ENCODE measurements around the gene PPIL4.
"Not testable (repeated sequence)": the region's sequence is repeated elsewhere in the genome, so short reads cannot be mapped to it uniquely, and the experiment has no call there.

The PPIL4 gene

DNA sequence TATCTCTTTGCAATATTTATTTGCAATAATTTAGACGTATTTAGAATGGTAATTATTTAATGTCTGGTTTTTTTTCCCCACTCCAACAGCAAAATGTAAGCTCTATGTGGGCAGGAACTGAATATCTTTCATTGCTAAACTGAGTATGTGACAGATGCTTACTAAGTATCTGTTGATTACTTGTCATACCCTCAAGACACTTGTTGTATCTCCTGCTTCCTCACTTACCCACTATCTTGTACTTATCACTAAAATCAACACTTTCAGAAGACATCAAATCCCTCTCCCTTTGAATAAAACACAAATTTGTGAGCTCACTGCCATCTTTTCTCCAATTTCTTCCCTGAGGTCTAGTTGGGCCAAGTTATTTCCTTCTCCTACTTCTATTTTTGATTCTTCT is 30.3 kb downstream of the PPIL4 start:
- DNase-seq: no peak

DNA sequence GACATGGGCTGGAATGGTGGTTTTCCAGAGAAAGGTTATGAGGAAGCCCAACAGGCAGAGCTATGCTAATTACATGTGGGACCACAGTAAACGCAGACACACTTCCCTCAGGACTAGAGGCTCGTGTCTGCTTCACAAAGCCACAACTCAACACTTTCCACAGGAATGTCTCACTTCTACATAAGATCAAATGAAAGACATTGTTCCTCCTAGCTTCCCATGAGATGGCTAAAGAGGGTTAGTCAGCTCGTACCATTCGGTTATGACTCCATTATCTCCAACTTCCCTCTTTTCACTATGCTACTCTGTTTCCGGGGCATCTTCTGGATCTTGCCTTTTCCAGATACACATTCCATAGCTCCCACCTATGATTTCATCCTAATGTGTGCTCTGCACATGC is 31.9 kb downstream of the PPIL4 start:
- DNase-seq: no peak

DNA sequence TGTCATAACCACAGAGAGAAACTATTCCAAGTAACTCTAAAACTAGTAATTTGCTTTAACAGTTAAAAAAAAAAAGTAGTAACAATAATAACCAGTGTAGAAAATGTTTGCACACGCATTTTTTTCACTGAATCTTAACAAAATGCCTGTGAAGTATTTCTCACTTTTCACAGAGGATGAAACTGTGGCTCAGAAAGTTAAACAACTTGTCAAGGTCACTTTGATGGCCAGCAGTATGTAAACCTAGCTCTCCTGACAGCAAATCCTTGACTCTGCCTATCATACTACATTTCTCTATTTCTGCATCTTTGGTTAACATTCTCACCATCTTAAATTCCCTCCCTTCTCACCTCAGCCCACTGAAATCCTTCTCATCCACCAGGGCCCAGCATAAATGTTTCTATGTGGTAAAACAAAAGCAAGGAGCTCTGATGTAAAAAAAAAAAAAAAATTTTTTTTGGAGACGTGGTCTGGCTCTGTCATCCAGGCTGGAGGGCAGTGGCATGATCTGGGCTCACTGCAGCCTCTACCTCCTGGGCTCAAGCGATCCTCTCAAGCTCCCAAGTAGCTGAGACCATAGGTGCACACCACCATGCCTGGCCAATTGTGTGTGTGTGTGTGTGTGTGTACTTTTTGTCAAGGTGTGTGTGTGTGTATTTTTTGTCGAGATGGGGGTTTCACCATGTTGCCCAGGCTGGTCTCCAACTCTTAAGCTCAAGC is 34.9 kb downstream of the PPIL4 start:
- no peak for DNase-seq

DNA sequence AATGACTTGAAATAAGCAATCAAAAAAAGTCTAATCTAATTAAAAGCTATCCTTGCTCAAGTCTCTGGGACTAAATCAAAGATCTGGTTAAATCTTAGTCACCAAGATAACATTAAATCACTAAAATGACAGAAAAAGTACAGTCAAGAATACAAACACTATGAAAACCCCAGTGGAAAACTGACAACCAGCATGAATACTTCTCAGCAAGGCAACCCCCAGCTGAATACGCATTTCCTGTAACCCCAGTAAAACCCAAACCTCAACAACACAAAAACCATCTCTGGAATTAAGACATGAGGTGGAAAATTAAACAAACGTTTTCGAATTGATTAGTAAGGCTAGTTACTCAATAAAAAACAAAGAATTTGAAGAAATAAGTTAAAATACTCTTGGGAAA is 37.4 kb downstream of the PPIL4 start:
- DNase-seq: no peak

DNA sequence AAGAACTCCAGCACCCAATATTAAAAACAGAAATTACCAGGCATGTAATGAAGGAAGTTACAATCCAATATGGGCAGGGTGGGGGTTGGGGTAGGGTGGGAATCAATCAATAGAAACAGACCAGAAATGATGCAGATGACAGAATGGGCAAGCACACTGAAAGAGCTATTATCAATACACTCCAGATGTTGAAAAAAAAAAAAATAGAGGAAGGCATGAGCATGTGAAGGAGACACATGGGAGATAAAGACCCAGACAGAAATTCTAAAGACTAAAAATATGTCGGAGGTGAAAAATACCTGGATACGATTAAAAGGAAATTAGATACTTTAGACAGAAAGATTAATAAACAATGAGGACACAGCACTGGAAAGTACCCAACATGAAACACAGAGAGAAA is 42.0 kb downstream of the PPIL4 start:
- DNase-seq: no peak

DNA sequence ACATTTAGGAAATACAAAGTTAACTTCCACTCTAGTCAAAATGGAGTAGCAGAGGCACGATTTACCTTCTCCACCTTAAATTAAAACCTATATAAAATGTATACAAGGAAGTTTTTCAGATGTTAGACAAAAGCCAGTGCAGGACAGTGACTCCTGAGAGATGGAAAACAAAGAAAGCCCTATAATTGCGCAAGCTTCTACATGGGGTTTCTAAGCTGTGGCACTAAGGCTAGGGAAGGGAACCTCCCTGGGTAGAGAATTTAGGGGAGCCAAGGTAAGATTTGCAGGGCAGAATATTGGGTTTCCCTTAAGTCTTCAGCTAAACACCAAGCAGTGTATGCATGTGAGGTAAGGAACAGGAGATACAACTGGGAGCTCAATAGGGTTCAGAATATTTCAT is 42.6 kb downstream of the PPIL4 start:
- DNase-seq: no peak

DNA sequence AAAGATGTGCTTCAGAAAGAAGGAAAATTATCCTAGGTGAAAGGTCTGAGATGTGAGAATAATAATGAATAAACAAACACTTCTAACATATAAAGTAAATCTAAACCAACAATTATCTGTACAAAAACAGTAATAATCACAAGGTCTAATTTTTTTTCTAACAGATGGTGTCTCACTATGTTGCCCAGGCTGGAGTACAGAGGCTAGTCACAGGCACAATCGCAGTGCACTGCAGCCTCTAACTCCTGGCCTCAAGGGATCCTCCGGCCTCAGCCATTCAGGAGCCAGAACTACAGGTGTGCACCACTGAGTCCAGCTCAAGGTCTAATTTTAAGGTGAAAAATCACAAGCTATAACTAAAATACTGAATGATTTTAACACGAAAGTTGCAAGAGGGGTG is 44.1 kb downstream of the PPIL4 start:
- DNase-seq: no peak

DNA sequence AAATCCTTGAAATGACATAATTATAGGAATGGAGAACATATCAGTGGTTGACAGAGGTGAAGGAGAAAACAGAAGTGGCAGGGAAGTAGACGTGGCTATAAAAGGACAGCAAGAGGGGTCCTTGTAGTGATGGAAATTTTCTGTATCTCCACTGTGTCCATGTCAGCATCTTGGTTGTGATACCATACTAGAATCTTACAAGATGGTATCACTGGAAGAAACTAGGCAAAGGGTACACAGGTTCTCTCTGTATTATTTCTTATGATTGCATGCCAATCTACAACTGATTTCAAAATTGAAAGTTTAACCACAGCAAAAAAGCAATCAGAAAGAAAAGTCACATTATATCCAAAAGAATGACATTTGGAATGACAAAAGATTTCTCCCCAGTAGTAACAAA is 44.6 kb downstream of the PPIL4 start:
- DNase-seq: no peak

DNA sequence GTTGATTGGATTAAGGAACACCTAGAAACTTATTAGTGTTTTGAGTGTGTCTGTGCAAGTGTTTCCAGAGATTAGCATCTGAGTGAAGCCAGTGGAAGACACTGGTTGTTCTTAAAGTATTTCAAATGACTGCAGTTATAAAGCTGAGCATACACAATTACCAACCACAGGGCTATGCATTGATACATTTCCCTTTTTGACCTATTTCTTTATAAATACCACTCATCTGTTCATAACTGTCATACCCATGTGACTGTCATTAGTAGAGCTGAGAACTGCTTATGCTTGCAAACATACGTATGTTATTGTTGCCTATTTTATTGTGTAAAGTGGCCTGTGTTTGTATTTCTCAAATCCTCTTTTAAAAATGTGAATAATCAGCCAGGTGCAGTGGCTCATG is 45.7 kb downstream of the PPIL4 start:
- no peak for DNase-seq

DNA sequence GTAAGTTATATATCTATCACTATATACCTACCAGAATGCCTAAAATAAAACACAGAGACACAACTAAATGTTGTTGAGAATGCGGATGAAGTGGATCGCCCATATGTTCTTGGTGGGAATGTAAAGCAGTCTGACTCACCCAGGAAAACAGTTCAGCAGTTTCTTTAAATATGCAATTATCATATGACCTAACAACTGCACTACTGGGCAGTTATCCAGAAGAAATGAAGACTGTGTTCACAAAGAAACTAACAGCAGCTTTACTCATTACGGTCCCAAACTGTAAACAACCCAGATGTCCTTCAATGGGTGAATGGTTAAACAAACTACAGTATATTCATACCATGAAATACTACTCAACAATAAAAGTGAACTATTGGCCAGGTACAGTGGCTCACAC is 46.8 kb downstream of the PPIL4 start:
- DNase-seq: no peak

DNA sequence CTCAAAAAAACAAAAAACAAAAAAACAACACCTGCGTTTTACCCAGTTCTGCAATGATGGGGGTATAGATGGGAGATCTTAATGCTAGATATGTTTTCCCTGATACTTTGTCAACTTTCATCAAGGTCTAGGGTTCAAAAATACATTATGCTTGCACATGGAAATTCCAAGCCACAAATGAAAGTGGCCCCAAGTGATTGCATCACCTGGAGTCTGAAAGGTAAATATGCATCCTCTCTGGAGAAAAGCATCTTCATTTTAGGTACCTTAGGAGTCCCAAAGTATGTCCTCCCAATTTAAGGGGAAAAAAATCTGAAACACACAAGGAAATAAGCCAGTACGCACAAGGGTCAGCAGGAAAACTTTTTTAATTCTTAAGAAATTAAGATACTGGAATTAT is 48.5 kb downstream of the PPIL4 start:
- no peak for DNase-seq

DNA sequence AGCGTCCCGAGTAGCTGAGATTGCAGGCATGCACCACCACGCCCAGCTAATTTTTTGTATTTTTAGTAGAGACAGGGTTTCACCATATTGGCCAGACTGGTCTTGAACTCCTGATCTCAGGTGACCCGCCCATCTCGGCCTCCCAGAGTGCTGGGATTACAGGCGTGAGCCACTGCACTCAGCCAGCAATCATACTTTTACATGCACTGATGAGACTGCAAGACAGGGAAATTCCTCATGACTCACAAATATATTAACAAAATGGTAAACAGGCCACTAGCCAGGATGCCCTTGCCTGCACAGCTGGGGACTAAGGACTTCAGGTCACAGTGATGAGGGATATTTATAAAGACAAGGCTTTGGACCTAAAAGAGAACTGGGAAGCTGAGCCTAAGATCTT is 49.2 kb downstream of the PPIL4 start:
- DNase-seq: not testable (repeated sequence)

DNA sequence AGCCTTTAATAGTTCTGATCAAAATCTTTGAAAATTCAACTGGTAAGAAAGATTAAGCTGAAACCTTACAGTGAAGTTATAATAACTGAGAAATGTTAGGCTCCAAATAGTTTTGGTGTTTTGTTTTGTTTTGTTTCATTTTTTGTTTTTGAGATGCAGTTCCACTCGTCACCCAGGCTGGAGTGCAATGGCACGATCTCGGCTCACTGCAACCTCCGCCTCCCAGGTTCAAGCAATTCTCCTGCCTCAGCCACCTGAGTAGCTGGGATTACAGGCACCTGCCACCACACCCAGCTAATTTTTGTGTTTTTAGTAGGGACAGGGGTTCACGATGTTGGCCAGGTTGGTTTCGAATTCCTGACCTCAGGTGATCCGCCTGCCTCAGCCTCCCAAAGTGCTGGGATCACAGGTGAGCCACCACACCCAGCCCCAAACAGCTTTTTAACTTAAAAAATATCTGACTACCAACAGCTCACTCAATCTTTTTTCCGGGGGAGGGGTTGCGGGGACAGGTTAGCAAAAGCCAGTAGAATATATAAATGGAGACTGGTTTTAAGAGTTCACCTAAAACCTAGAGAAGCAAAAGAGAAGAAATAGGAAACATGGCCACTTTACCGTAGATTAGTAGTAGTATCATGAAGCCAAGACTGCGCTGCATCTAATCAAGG is 50.4 kb downstream of the PPIL4 start:
- DNase-seq: not testable (repeated sequence)

DNA sequence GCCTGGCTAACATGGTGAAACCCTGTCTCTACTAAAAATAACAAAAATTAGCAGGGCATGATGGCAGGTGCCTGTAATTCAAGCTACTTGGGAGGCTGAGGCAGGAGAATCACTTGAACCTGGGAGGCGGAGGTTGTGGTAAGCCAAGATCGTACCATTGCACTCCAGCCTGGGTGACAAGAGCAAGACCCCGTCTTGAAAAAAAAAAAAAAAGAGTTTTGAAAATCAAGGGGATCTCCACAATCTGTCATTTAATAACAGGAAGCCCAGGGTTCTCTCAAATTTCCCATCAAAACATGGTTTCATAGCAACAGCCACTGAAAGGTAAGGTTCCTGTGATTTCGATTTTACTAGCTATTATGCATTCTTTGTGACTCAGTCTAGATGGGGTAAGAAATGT is 51.0 kb downstream of the PPIL4 start:
- not testable (repeated sequence) for DNase-seq

DNA sequence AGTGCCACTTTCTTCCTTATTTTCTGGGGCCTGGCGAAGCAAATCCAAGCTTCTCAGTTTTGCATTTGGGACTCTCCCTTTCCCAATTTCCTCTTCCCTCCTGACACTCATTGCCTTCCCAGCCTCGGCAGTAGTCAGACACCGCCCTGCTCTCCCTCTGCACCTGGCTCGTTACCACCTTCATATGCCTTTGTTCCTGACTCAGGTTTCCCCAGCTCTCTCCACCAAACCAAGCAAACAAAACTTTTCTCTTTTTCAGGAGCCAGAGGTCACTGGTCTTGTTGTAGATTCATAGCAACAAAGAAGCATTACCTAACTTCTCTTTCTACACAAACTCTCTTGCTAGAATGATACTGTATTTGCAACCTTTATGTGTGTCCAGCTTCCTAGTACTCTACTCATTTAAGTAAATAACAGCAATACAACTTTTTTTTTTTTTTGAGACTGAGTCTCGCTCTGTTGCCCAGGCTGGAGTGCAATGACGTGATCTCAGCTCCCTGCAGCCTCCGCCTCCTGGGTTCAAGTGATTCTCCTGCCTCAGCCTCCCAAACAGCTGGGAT is 52.0 kb downstream of the PPIL4 start:
- DNase-seq: no peak

DNA sequence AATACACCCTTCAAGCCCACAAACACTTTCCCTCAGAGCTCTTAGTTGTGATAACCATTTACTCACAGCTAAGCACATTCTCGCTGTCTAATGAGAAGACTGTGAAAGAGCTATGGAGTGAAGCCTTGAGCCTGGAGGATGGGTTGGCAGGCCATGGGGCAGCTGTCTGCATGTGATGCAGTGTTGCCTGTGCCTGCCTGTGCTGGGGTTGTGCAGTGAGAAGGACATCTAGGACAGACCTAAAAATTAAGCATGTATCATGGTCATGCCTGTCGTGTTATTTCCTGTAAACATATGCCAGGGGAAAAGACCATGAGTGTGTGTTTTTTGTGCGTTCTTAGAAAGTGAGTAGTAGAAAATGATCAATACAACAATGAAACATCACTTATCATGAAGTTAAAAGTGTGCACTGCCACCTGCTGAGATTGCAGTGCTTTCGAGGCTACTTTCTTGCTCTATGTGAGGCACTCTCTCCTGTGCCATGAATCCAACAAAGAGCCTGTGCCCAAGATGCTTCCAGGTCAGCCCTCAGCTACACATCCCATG is 53.0 kb downstream of the PPIL4 start:
- DNase-seq: no peak

DNA sequence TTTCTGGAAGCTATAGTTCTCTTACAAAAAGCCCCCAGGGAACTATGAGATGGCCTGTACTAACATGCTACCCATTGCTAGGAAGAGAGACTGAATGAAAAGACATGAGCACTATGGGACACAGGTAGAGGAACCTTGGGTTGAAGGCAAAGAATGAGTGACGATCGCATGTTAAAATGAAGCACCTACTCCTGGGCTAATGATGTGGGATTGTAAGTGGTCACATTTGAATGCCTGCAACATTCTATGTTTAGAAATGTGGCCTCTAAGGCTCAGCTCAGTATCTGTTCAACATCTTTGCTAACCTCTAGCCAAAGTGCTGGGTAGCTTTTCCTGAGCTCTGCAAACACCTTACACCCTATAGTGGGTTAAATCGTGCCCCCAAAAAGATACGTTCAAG is 55.9 kb downstream of the PPIL4 start:
- DNase-seq: no peak

DNA sequence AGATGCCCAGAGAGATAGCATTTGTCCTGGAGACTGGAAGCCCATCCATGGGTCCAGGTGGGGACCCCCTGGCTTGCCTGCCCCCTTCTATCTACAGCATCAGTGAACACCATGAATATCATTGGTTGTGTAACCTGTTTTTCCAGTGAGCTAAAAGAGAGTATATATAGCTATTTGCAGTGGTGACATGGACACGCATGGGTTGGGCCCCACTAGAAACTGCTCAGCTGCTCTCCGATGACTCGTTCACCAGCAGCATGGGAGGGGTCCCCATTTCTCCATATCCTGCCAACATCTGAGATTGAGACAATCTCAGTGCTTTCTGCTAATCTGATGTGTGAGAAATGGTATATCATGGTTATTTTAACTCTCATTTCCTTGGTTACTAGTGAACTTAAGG is 57.0 kb downstream of the PPIL4 start:
- no peak for DNase-seq

DNA sequence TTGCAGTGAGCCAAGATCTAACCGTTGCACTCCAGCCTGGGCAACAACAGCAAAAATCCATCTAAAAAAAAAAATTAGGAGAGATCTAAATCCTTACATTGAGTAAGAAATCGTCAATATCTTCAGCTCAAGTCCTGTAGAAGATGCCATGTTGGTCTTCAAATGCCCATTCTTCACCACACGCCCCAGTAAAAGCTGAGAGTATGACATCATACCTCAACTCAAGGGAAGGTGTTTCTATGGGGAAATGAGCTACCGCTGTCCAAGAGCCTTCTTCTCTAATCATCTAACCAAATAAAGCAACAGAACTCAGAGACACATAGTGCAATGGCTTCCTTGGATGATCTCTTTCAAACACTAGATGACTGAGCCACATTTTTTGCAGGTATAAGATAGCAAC is 58.5 kb downstream of the PPIL4 start:
- DNase-seq: no peak

DNA sequence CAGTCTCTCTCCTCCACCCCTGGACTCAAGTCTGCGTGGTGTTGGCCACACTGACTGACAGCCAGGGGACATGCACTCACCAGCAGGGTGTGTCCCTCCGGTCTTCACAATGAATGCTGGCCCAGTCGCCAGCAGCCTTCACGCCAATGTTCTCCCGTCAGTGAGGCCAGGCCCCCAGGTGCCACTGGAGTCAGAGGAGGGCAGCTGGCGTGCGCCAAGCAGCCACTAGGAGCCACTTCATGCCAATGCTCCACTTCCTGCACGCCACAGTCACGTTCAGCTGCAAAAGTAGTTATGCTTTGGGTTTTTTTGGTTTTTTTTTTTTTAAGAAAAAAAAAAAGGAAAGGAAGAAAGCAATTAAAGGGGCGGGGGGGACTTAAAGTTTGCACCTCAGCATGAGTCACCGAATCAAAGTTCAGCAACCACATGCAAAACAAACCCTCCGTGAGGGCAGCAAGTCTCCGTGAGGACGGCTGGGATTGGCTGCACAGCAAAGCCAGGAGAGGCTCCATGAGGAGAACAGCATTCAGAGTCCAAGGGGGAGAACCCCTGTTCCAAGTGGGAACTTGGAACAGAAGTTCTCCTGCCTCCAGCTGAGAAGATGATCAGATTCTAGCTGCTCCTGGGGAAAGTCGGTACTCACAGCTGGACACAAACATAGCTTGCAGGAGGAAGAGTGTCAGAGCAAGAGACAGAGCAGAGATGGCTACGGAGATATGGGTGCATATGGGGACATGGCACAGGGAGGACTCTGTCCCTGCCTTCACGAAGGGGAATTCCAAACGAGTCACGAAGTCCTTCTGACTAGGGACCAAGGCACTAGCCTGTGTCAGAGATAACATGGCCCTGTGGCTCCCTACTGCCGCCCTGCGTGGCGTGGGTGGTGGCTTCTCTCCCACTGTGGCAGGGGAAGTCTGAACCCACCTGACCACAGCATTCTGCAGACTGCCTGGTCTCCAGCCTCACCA is 60.8 kb downstream of the PPIL4 start, which contains the start of gene ZC3H12D:
Gene ZC3H12D (minus strand): TSS at position 282 of the 968 bp plus-strand sequence. CDS start 10,471 bp downstream, outside the sequence.
- DNase-seq: no peak

DNA sequence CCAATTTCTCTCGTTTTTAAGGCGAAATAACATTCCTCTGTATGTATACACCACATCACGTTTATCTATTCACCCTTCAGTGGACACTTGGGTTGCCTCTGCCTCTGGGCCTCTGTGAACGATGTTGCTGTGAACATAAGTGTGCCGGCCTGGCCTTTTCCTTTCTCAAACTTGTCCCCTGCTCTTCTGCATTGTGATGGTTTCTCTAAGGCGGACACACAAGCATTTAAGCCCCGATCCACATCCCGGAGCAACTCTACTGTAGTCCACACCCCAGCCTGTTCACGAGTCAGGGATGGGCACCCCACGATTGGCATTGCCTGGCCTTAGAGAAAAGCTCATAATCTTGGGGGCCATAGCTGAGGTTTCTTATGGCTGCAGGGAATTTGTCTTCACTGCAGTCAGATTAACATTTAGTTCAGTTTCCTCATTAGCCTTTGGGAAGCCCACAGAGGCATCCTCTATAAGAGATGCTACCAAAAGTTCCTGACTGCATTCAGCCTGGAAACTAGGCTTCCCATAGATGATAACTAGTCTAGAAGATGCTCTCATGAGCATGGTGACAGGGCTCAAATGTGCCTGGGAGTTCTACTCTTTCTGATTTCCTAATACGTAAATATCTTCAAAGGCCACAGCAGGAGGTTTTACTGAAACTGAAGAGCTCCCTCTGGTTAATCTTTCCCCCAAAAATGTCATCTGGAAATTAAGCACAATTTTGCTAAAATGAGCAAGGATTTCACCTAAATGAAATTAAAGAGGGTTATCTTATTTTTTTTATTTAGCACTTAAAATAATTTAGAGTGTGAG is 61.8 kb downstream of the PPIL4 start:
- no peak for DNase-seq

DNA sequence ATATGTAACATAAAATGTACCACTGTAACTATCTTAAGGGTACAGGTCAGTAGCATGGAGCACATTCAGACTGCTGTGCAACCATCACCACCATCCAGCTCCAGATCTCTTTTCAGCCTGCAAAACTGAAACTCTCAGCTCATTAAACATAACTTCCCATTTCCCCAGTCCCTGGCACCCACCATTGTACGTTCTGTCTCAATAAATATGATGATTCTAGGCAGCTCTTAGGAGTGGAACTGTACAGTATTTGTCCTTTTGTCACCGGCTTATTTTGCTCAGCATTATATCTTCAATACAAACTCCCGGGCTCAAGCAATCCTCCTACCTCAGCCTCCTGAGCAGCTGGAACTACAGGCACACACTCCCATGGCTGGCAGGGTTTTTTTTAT is 62.5 kb downstream of the PPIL4 start:
- no peak for DNase-seq
